ENCODE results near the gene TRAPPC2L.
A peak's percentile ranks its signal among the peaks of the same experiment; 100 is the strongest.

The TRAPPC2L gene, protein sequence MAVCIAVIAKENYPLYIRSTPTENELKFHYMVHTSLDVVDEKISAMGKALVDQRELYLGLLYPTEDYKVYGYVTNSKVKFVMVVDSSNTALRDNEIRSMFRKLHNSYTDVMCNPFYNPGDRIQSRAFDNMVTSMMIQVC

DNA sequence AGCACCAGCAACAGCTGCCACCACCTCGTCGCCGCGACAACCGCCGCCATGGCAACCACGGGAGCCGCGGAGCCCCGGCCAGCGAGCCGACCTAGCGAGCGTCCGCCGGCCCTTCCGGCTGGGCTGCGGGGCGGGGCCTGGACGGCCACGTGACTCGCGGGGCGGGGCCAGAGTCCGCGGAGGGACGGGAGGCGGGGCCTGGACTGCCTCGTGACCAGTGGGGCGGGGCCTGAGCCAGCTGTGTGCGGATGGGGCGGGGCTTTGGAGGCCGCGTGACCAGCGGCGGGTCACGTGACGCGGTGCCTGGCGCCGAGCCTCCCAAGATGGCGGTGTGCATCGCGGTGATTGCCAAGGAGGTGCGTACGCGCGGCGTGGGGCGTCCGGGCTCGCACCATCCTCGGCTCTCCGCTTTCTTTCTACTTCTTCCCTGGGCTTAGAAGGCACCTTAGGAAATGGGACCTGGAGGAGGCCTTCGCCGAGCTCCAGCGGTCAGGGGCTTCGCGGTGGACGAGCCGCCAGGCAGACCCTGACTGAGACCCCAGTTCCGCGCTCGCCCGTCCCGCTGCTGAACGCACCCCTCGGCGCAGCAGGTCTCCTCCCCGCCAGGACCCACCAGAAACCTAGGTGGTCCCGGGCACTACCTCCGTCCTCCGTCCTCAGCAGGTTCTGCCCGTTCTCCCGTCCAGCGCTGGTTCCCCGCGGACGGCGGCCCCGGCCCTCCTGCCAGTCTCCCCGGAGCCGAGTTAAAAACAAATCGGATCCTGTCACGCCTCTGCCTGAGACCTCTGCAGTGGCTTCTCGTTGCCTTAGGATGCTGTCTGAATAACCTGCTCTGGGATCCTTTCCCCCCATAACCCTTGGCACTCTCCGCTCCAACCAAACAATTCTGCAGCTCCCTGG lies at the start of gene TRAPPC2L, which contains the start of gene GALNS:
TSS of gene TRAPPC2L (plus strand) at position 300 of the 900 bp plus-strand sequence. CDS start at position 324, 24 bp downstream.
TSS of gene GALNS (minus strand) at position 120 of the 900 bp plus-strand sequence. CDS start at position 50, 70 bp downstream.
- peak; percentile 98 to 100 (median 99) for DNase-seq
- intact Hi-C loops (cut with DNase I): loop anchor here (2.0 to 5.0 kb wide), 4 partner anchors 46 to 360 kb away; partner anchors contain the start of genes APRT and ZNF778

DNA sequence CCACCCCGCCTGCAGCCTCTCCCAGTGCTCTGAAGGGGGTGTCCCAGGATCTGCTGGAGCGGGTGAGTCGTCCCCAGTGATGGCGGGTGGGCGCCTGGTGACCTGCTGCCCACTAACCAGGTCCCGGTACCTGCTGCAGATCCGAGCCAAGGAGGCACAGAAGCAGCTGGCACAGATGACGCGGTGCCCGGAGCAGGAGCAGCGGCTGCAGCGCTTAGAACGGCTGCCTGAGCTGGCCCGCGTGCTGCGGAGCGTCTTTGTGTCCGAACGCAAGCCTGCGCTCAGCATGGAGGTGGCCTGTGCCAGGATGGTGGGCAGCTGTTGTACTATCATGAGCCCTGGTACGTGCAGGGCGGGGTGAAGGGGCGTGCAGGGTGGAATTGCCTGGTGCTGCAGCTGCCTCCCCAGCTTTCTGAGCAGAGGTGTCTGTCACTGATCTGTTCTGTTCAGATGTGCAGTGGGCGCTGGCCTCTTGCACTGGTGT lies 49.7 kb upstream of the TRAPPC2L start:
- DNase-seq: no peak
- intact Hi-C loops (cut with DNase I): no loop called here

DNA sequence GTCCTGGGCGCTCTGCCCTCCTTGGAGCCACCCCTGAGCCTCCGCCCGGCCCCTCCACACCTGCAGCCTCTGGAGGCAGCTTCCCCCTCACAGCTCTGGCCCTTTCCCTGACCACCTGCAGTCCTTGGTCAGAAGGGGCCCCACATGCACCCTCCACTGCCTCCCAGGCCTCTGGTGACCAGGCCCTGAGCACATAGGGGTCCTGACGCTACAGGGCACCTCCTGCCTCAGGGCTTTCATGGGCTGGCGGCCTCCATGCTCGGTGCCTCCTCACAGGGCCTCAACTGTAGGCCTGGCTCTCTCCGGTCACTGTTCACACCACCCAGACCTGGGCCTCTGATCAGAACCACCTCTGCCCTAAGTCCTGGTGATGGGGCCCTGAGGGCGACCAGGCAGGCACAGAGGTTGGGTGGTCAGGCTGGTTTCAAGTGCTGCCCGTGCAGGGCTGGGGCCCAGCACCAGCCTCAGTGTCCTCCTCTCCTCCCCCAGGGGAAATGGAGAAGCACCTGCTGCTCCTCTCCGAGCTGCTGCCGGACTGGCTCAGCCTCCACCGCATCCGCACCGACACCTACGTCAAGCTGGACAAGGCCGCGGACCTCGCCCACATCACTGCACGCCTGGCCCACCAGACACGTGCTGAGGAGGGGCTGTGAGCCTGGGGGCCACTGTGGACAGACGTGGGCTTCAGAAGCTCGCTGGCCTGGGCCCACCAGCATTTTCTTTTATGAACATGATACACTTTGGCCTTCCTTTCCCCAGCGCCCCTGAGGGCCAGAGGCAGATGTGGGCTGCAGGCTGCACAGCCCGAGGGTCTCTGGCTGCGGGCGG lies 49.1 kb upstream of the TRAPPC2L start:
- no peak for DNase-seq
- intact Hi-C loops (cut with DNase I): no loop called here

DNA sequence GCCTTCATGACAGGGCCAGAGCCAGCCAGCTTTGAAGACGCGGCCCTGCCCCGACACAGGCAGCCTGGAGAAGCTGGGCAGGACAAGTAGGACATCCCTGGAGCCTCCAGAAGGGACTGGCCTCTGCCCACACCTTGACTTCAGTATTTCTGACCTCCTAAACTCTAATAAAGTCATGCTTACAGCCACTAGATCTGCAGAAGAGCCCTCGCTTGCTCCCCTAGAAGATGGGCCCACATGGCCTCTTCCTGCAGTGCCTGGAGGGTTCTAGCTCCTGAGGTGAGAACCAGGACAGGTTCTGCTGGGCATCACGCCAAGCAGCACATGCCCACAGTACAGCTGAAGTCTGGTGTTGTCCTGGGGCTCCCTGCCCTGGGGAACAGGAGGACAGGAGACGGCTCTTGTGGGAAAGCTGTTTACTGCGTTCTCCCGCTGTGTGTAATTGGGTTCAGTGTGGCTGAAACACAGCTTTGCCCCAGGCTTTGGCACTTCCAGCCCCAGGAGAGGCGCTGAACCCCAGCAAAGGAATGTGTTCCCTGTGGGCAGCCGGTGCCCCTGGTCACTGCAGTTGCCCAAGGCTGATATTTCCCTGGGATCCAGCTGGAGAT lies 47.8 kb upstream of the TRAPPC2L start:
- DNase-seq: no peak
- intact Hi-C loops (cut with DNase I): no loop called here

DNA sequence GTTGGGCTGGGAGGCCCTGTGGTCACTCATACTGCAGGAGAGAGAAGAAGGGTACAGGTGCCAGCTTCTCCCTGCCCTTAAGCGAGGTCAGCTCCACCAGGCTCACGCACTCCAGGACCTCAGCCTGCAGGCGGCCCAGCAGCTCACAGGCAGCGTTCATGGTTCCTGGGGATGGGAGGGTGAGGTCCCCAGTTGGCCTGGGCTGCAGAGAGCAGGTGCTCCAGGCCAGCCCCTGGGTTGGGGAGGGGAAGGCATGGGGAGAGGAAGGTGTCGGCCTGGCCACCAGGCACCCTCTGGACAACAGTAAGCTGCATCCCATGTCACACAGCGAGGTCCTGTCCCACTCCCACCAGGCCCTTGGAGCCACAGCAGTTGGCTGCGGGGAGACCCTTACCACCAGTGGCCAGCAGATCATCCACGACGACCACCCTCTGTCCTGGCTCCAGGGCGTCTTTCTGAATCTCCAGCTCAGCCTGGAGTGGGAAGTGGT lies 47.2 kb upstream of the TRAPPC2L start:
- DNase-seq: no peak
- intact Hi-C loops (cut with DNase I): loop anchor here (2.0 kb wide), 1 partner anchor 47 kb away; the partner anchor contains the start of genes GALNS and TRAPPC2L

DNA sequence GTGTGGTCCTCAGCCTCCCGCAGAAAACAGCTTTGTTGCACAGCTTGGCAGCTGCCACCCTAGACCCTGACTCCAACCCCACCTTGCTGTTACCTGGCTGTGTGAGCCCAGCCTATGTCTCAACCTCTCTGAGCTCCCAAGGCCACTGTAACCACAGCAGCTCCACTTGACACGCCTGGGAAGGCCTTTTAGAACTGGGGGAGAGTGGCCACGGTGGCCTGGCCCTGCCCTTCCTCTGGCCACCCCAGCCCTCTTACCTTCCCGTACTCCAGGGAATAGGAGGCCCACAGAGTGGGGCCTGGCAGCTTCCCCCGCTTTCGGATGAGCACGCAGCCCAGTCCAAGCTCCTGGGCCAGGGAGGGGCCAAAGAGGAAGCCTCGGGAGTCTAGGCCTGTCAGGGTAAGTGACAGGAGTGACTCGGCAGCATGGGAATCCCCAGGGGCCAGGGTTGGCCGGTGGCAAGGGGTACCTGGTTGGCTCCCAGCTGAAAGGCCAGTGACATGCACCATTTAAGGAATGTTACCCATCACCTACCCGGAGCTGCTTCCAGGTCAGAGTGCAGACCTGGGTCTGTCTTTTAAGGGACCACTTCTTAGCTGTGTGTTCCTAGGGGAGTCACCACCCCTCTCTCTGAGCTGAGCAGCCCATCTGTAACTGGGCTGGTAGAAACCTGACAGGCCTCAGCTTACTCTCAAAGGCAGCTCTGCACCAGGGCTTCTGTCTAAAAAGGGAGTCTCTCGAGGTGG lies 46.6 kb upstream of the TRAPPC2L start:
- intact Hi-C loops (cut with DNase I): loop anchor here (2.0 kb wide), 1 partner anchor 46 kb away; the partner anchor contains the start of genes GALNS and TRAPPC2L
- DNase-seq: no peak

DNA sequence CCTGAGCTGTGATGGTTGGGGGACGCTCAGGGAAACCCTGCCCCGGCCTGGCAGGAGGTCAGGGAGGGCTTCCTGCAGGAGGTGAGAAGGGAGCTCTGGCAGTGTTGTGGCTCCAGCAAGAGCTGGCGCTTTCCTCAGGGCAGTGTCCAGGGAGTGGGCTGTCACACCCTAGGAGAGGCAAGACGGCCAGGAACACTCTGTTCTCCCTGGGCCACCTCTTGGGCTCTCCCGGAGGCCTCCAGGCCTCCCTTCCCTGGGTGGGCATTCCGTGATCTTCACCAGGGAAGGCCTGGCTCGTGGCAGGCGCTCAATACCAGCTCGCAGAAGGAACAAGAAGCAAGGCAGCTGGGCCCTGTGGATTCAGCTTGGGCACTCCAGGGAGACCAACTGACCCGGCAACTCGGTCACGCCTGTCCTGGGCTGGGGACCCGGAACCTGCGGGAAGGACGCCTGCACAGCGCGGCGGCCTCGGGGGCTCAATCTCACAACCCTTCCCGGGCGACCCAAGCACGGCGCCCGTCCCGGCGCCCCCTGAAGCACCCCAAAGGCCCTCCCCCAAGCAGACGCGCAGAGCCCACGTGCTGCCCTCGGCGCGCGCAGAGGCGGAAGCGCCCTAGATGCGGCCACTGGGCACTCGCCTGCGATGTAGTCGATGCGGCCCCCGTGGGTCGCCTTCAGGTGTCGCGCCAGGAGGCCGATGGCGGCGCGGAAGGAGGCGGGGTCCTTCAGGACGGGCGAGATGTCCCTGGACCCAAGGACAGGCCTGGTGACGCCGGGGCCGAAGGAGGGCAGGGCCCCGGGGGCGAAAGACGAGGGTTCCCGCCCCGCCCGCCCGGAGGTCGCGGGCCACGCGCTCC lies 45.8 kb upstream of the TRAPPC2L start:
- DNase-seq: peak; percentile 76 to 98 (median 86)
- intact Hi-C loops (cut with DNase I): loop anchor here (1.0 to 2.0 kb wide), 2 partner anchors 8 to 46 kb away; partner anchors contain the start of genes CDT1, GALNS and TRAPPC2L

DNA sequence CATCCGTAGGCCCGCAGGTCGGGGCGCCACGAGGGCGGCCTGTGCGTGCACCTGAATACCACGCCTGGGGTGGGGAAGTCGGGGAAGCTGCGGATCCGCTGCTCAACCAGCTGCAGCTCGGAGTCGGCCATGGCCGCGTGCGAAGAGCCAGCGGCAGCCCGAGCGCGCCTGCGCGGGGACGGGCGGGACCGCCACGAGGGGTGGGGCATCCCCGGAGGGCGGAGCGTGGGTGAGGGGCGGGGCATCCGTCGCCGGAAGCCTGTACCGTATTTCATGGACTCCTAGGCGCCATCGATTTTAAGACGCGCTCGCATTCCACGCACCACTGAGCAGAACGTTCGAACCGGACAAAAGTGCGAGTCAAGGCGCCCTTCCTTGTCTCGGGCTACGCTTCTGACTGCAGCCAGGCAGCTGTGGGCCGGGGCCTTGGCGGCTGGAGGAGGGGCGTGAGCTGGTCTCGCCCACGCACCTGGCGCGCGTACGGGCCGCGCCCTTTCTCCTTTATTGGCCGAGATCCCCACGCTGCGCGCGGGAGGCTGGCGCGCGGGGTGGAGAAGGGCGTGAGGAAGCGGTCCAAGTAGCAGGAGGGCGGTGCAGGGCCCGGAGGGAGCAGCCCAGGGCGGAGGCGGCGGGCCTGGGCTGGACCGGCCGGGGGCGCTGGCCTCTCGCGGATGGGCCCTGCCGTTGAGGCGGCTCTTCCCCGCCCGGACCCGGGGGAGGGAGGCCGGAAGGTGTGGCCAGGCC lies 45.0 kb upstream of the TRAPPC2L start, which contains the start of gene APRT:
TSS of gene APRT (minus strand) at position 160 of the 744 bp plus-strand sequence. CDS start at position 131, 29 bp downstream.
- DNase-seq: peak; percentile 88 to 99 (median 94)
- intact Hi-C loops (cut with DNase I): loop anchor here (1.0 to 2.0 kb wide), 2 partner anchors 9 to 45 kb away; partner anchors contain the start of genes CDT1, GALNS and TRAPPC2L

DNA sequence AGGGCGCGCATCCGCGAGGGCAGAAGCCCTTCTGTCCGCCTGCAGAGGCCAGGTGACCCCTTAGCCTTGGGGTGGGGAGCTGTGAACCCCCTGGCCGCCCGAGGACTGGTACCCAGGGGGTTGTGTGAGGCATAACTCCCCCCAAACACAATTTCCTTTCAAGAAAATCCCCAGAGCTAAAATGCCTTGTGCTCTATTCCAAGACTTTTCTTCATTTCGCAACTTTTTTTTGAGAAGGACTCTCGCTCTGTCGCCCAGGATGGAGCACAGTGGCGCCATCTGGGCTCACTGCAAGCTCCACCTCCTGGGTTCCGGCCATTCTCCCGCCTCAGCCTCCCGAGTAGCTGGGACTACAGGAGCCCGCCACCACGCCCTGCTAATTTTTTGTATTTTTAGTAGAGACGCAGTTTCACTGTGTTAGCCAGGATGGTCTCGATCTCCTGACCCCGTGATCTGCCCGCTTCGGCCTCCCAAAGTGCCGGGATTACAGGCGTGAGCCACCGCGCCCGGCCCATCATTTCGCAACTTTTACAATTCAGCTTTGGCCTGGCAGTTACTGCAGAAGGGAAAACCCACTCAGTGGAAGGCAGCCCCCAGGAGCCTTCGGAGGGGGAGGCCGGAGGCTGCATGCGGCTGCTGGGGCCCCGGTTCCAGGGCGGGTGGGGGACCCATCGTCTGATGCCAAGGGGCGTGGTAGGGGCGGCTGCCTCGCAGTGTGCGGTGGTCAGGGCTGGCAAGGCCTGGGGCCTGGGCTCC lies 44.2 kb upstream of the TRAPPC2L start:
- DNase-seq: no peak
- intact Hi-C loops (cut with DNase I): no loop called here

DNA sequence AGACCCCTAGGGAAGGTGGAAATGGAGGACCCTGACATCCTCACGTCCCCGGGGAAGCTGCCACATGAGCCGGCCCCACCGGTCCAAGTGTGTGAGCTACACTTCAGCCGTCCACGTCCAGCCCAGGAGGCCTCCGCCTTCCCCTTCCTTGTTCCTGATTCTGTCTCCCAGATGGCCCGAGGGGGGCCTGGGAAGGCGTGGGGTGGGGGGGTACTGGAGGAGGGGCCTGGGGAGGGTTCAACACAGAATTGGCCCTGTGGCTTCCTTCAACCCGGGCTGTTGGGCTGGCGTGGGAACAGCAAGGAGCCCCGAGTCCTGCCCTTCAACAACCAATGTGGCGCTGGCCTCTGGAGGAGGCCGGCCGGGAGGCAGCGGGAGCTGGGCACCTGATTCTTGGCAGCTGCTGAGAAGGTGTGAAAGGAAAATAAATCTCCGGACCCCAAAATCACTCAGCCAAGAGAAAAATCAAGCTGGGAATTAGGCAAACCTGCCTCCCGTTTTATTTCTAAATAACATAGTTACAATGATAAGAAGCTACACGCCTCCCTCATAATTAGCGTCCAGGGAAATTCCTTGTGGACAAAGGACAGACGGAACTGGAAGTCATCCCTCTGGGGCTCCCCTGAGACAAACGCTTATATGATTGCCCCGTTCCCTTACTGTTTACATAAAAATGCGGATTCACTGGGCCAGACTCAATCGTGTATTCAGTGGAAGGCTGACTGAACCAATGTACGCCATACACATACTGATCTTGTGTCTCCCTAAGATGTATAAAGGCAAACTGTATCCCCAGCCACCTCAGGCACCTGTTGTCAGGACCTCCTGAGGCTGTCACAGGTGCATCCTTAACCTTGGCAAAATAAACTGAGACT lies 43.4 kb upstream of the TRAPPC2L start:
- intact Hi-C loops (cut with DNase I): no loop called here
- DNase-seq: no peak

DNA sequence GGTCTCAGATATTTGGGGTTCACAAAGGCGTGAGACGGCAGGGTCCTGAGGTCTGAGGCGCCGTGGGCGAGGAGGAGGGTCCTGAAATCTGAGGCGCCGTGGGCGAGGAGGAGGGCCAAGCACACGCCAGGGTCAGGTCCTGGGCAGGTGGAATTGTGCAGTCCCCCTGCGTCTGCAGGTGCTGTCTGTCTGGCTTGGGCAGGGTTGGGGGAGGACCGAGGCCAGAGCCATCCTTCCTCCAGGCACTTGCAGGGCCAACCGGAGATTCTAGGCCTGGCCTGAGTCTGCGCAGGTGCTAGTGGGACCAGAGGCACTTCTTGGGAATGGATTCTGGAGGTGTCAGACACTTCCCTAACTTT lies 42.8 kb upstream of the TRAPPC2L start:
- intact Hi-C loops (cut with DNase I): no loop called here
- no peak for DNase-seq

DNA sequence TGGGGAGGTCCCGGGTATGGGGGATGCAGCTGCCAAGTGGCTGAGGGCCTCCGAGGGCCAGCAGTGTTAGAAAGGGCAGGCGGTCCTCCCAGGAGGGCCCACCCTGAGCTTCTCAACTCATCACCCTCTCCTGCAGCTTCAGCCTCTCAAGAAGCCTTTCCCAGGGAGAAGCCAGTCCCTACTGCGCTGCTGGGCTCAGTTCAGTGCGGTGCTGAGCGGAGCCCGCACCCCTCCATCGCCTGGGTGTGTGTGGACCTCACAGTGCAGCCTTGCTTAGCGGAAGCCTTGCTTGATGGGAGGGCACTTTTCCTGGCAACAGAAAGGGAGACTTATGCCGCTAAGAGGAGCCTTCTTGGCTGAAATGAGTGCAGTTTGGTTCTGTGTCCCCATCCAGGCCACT lies 41.7 kb upstream of the TRAPPC2L start:
- DNase-seq: no peak
- intact Hi-C loops (cut with DNase I): no loop called here

DNA sequence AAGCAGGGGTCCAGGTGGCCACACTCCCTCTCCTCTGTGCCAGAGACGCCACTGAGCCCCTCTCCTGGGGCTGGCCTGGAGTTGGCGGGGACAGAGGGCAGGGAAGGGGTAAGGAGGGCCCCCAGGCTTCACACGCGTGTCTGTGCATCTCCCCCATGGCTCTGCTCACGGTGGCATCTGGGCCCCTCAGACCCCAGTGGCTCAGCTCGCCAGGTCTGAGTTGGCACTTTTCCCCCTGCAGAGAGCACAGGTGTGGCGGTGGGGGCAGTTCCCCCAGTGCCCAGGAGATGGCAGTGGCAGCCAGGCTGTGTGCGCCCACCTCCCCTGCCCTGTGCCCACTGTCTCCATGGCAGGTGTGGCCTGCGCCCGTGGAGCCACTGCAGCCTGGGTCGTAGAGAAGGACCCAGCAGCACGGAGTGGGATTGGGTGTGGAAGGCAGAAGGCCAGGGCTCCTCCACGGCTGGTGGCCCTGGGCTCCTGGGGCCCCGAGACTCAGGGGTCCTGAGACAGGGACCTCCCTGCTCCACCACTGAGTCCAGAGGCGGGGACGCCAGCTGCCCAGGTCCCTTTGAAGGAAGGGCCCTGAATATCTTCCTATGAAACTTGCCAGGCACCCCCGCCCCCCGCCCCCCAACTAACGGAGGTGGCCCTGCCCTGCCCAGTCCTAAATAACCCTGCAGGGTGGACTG lies 40.9 kb upstream of the TRAPPC2L start:
- peak in 2 of 10 donors; percentile 16 to 48 for DNase-seq
- intact Hi-C loops (cut with DNase I): no loop called here

DNA sequence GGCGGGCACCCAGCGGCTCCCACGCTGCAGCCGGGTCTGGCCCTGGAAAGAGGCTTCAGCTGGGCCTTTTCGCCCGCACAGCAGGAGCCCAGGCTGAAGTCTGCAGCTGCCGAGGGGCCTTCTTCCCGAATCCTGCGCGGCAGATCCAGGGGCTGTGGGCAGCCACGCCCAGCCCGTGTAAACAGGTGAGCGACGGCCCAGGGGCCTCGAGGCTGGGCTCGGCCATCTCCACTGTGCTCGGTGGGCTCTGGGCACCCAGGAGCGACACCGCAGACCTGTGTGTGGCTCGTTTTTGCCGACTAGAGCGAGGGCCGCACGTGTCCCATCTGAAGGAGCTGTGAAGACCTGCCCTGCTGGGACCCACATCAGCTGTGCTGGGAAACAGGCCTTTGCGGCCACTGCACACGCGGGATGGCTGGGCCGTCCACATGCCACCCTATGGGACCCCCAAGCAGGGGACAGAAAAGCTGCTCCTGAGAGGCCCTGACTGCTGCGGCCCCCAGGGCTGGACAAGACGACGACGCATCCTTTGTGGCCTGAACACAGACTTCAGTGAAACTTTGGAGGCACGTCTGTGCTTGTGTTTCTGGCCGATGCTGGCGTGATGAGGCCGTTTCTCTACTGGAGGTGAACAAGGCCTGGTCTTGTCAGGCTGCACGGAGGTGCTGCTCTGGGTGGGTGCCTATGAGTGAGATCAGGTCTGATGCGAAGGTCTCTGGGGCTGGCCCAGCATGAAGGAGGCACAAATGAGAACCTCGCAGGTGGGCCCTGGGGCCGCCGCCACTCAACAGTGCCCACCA lies 40.0 kb upstream of the TRAPPC2L start:
- DNase-seq: peak in 1 of 10 donors; percentile 64
- intact Hi-C loops (cut with DNase I): no loop called here

Measured in posterior cingulate gyrus (tissue), 11 donors.